Tibial nerve (tissue), 4 donors: ENCODE data around the gene EPHA6. TPM values are rescaled to one million over a fixed set of nuclear protein-coding genes. Genes with fewer than 3 reads are reported as not detected.

Experiments used
- DNase-seq, 2 donors: peaks; one replicate each; pipeline ENCODE4 v3.0.0-alpha.2; 2019; ENCODE audit warnings: low spot score in 2 of 2
- H3K27ac ChIP-seq, 4 donors: fragments of 200-600 bp; sonication (generic) in 3 of 4; one replicate each; pipeline ENCODE4 v1.5.1; 2017 to 2019; ENCODE audit warnings: mild to moderate bottlenecking in 1 of 4
- H3K27me3 ChIP-seq, 2 donors: fragments of 200-600 bp; sonication (generic) in 1 of 2; one replicate each; pipeline versions ENCODE4 v1.5.1 to v1.6.0; 2017 to 2019
- H3K36me3 ChIP-seq, 3 donors: fragments of 200-600 bp; sonication (generic); one replicate each; pipeline ENCODE4 v1.5.1; 2018 to 2019
- H3K4me1 ChIP-seq, 4 donors: fragments of 200-600 bp; sonication (generic) in 3 of 4; one replicate each; pipeline ENCODE4 v1.5.1; 2017 to 2019
- H3K4me3 ChIP-seq, 4 donors: fragments of 200-600 bp; sonication (generic) in 3 of 4; one replicate each; pipeline ENCODE4 v1.5.1; 2017 to 2019; ENCODE audit warnings: mild to moderate bottlenecking in 1 of 4, moderate library complexity in 1 of 4
- H3K9me3 ChIP-seq, 4 donors: fragments of 200-600 bp; sonication (generic) in 3 of 4; one replicate each; pipeline ENCODE4 v1.5.1; 2017 to 2019
- CTCF ChIP-seq, 5 experiments: fragments of 200-600 bp in 3 of 5; fragments of 450-650 bp in 2 of 5; sonication (generic) in 3 of 5; IDR thresholded peaks; one replicate each; pipeline ENCODE4 v1.5.1; 2016 to 2019; ENCODE audit warnings: antibody characterized with exemption in 5 of 5, mild to moderate bottlenecking in 3 of 5, moderate library complexity in 2 of 5
- EP300 ChIP-seq, 2 donors: sonication (generic); formaldehyde crosslinking; IDR thresholded peaks; one replicate each; pipeline ENCODE4 v1.6.1; 2017; ENCODE audit warnings: antibody characterized with exemption in 2 of 2, mild to moderate bottlenecking in 1 of 2
- POLR2A ChIP-seq, 2 donors: fragments of 450-650 bp; IDR thresholded peaks; one replicate each; pipeline ENCODE4 v1.6.1; 2017; ENCODE audit warnings: antibody characterized with exemption in 2 of 2, mild to moderate bottlenecking in 2 of 2, moderate library complexity in 2 of 2
- WGBS, 2 donors: methylation state at CpG; one replicate each; pipeline ENCODE4 v1.1.5; 2018; 5-methylcytosine and 5-hydroxymethylcytosine counted together
- total RNA-seq, 4 donors: library from RNA; depleted of rRNA; stranded (reverse); fragments of >200 nt; gene quantifications; one replicate each; pipeline ENCODE4 v1.1.0, GENCODE V29; 2016

The EPHA6 gene
- total RNA-seq, 4 donors from 2014 or later, result 0.30 to 1.3 (median 0.61) TPM

- H3K27ac ChIP-seq, result no peak overlapping the region
- H3K4me1 ChIP-seq, result no peaks in the 10 kb centered on the region
- no peak for TF ChIP-seq POLR2A (IDR thresholded peaks at IDR 0.05)
- no peak for TF ChIP-seq EP300 (IDR thresholded peaks at IDR 0.05)
- TF ChIP-seq CTCF (IDR thresholded peaks at IDR 0.05), result no peak
- H3K36me3 ChIP-seq, result no peaks in the 10 kb centered on the region
- H3K4me3 ChIP-seq, result no peak overlapping the region
- no peak for DNase-seq
- WGBS, 2 donors, result 81 to 88% methylated on average over 1 of the region's 1 CpG
- no peaks in the 10 kb centered on the region for H3K27me3 ChIP-seq
- no peaks in the 10 kb centered on the region for H3K9me3 ChIP-seq
Observed at GRCh38 chr3:97647441-97647982, 833.1 kb downstream of the EPHA6 start.

GRCh38 chr3:97655971-97656370 is 841.6 kb downstream of the EPHA6 start:
- TF ChIP-seq CTCF (IDR thresholded peaks at IDR 0.05), result no peak
- no peak for TF ChIP-seq POLR2A (IDR thresholded peaks at IDR 0.05)
- TF ChIP-seq EP300 (IDR thresholded peaks at IDR 0.05), result no peak
- Histone ChIP-seq H3K27ac (no peak overlapping the region), H3K36me3 (no peaks in the 10 kb centered on the region), H3K27me3 (no peaks in the 10 kb centered on the region), H3K9me3 (no peaks in the 10 kb centered on the region), H3K4me1 (no peaks in the 10 kb centered on the region), H3K4me3 (no peak overlapping the region)
- DNase-seq, result no peak
- WGBS, 2 donors, result 59 to 62% methylated on average over 1 of the region's 1 CpG

GRCh38 chr3:97656638-97657037 is 842.2 kb downstream of the EPHA6 start:
- Histone ChIP-seq H3K27ac (no peak overlapping the region), H3K4me1 (no peaks in the 10 kb centered on the region), H3K9me3 (no peaks in the 10 kb centered on the region), H3K4me3 (no peak overlapping the region), H3K27me3 (no peaks in the 10 kb centered on the region), H3K36me3 (no peaks in the 10 kb centered on the region)
- TF ChIP-seq EP300 (IDR thresholded peaks at IDR 0.05) (no peak), POLR2A (IDR thresholded peaks at IDR 0.05) (no peak), CTCF (IDR thresholded peaks at IDR 0.05) (no peak)
- DNase-seq, result no peak

- TF ChIP-seq CTCF (IDR thresholded peaks at IDR 0.05) (peak in 3 of 5 experiments; percentile 14 to 42 (median 28)), POLR2A (IDR thresholded peaks at IDR 0.05) (no peak)
- 47 to 51% methylated on average over 3 of the region's 3 CpGs for WGBS, 2 donors
- H3K4me3 ChIP-seq, result no peak overlapping the region
- no peak overlapping the region for H3K27ac ChIP-seq
- no peaks in the 10 kb centered on the region for H3K9me3 ChIP-seq
- no peaks in the 10 kb centered on the region for H3K36me3 ChIP-seq
- H3K4me1 ChIP-seq, result no peaks in the 10 kb centered on the region
- no peak for DNase-seq
- H3K27me3 ChIP-seq, result no peaks in the 10 kb centered on the region
Observed at GRCh38 chr3:97658668-97659285, 844.4 kb downstream of the EPHA6 start.

GRCh38 chr3:97662264-97662663 is 847.9 kb downstream of the EPHA6 start:
- Histone ChIP-seq H3K4me3 (no peak overlapping the region), H3K4me1 (no peaks in the 10 kb centered on the region), H3K27ac (no peak overlapping the region), H3K9me3 (no peaks in the 10 kb centered on the region), H3K36me3 (no peaks in the 10 kb centered on the region), H3K27me3 (no peaks in the 10 kb centered on the region)
- TF ChIP-seq POLR2A (IDR thresholded peaks at IDR 0.05) (no peak), EP300 (IDR thresholded peaks at IDR 0.05) (no peak), CTCF (IDR thresholded peaks at IDR 0.05) (no peak)
- 63 to 67% methylated on average over 5 of the region's 5 CpGs for WGBS, 2 donors
- no peak for DNase-seq
